Medulla oblongata (tissue), 1 donor: ENCODE results near the gene CDC40.

ENCODE experiments used
- DNase-seq: peaks from one replicate; pipeline ENCODE4 v3.0.0-alpha.2; 2015; ENCODE audit errors: extremely low spot score

CDC40 gene

GRCh38 chr6:110180228-110181008 is at the start of gene CDC40:
TSS of gene CDC40 (plus strand) at chr6:110180427. CDS start at chr6:110180445, 18 bp downstream.
- DNase-seq: no peak

GRCh38 chr6:110137924-110138887 is 42.0 kb upstream of the CDC40 start:
- DNase-seq: no peak

GRCh38 chr6:110139052-110139451 is 41.2 kb upstream of the CDC40 start:
- no peak for DNase-seq

- DNase-seq: no peak
Observed at GRCh38 chr6:110140650-110141049, 39.6 kb upstream of the CDC40 start.

- no peak for DNase-seq
Observed at GRCh38 chr6:110147870-110148269, 32.4 kb upstream of the CDC40 start.

GRCh38 chr6:110158479-110158878 is 21.7 kb upstream of the CDC40 start:
- no peak for DNase-seq

GRCh38 chr6:110170081-110170480 is 10.1 kb upstream of the CDC40 start:
- DNase-seq: no peak

GRCh38 chr6:110173506-110174132 is 6.6 kb upstream of the CDC40 start:
- peak; percentile 35 for DNase-seq

- DNase-seq: peak; percentile 87
Observed at GRCh38 chr6:110178626-110179405, 1.4 kb upstream of the CDC40 start.

GRCh38 chr6:110179406-110180227 is 610 bp upstream of the CDC40 start, which contains the start of gene WASF1:
TSS of gene WASF1 (minus strand) at chr6:110179670. CDS start at chr6:110127601, 52,069 bp downstream.
- DNase-seq: peak; percentile 99

GRCh38 chr6:110181131-110182030 is 1.2 kb downstream of the CDC40 start:
- peak; percentile 50 for DNase-seq

GRCh38 chr6:110183292-110183885 is 3.2 kb downstream of the CDC40 start:
- no peak for DNase-seq

GRCh38 chr6:110185879-110186278 is 5.7 kb downstream of the CDC40 start:
- DNase-seq: no peak

GRCh38 chr6:110188791-110189190 is 8.6 kb downstream of the CDC40 start:
- DNase-seq: no peak

GRCh38 chr6:110190726-110191125 is 10.5 kb downstream of the CDC40 start:
- DNase-seq: no peak

GRCh38 chr6:110191477-110191876 is 11.2 kb downstream of the CDC40 start:
- no peak for DNase-seq

- DNase-seq: no peak
Observed at GRCh38 chr6:110195639-110196038, 15.4 kb downstream of the CDC40 start.

GRCh38 chr6:110196874-110197273 is 16.6 kb downstream of the CDC40 start:
- no peak for DNase-seq

GRCh38 chr6:110198561-110198960 is 18.3 kb downstream of the CDC40 start:
- no peak for DNase-seq
